Measurements from ENCODE around the gene NAA16.
"Not testable (repeated sequence)": the region's sequence is repeated elsewhere in the genome, so short reads cannot be mapped to it uniquely, and the experiment has no call there.

Gene NAA16

DNA sequence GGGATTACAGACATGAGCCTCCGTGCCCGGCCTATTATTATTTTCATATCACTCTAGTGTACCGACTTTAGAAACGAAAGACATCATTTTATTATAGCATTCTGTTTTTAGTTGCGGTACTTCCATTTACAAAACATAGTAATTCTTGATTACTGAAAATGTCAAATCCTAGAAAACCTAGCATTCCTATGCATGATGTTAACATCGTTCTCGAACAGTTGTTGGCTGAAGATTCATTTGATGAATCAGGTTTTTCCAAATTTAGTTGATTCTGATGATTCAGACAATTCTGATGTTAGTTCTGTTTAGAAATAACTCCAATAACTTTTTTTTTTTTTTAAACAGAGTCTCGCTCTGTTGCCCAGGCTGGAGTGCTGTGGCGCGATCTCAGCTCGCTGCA, 36.2 kb upstream of the NAA16 start:
- DNase-seq (ENCODE audit: low read depth), result no peak

DNA sequence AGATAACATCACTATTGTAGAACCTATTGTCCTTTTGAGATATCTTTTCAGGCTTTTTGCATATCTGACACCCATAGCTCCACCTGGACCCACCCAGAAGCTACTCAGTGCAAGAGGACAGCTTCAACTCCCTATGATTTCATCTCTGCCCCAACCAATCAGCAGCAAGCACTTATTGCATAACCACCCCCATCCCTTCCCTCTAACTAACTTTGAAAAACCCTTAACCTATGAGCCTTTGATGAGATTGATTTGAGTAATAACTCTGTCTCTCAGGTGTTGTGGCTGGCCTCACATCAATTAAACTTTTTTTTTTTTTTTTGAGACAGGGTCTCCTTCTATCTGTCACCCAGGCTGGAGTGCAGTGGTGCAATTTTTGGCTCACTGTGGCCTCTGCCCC, 34.2 kb upstream of the NAA16 start:
- no peak for DNase-seq (ENCODE audit: low read depth)
- TF ChIP-seq, protein P1, sequence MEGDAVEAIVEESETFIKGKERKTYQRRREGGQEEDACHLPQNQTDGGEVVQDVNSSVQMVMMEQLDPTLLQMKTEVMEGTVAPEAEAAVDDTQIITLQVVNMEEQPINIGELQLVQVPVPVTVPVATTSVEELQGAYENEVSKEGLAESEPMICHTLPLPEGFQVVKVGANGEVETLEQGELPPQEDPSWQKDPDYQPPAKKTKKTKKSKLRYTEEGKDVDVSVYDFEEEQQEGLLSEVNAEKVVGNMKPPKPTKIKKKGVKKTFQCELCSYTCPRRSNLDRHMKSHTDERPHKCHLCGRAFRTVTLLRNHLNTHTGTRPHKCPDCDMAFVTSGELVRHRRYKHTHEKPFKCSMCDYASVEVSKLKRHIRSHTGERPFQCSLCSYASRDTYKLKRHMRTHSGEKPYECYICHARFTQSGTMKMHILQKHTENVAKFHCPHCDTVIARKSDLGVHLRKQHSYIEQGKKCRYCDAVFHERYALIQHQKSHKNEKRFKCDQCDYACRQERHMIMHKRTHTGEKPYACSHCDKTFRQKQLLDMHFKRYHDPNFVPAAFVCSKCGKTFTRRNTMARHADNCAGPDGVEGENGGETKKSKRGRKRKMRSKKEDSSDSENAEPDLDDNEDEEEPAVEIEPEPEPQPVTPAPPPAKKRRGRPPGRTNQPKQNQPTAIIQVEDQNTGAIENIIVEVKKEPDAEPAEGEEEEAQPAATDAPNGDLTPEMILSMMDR (IDR thresholded peaks at IDR 0.05; ENCODE audit: low read length, missing control alignments), result no peak
- no peak overlapping the region for H3K4me3 ChIP-seq (replicated peaks; ENCODE audit: low read depth, low read length)

More for the DNA sequence above, 36.2 kb upstream of the NAA16 start:
- TF ChIP-seq, protein P1 (IDR thresholded peaks at IDR 0.05; ENCODE audit: low read length, missing control alignments), result no peak
- no peak overlapping the region for H3K4me3 ChIP-seq (replicated peaks; ENCODE audit: low read depth, low read length)

DNA sequence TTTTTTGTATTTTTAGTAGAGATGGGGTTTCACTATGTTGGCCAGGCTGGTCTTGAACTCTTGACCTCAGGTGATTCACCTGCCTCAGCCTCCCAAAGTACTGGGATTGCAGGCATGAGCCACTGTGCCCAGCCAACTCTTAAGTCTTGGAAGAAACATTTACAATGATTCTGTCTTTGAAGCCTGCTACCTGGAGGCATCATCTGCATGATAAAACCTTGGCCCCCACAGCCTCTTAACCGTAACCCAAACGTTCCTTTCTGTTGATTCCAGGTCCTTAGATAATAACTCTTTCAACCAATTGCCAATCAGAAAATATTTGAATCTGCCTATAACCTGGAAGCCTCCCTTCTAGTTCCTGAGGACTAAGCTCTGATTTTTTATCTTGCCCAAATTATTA, 31.9 kb upstream of the NAA16 start:
- DNase-seq (ENCODE audit: low read depth); H3K4me3 ChIP-seq (replicated peaks; ENCODE audit: low read depth, low read length): not testable (repeated sequence)

DNA sequence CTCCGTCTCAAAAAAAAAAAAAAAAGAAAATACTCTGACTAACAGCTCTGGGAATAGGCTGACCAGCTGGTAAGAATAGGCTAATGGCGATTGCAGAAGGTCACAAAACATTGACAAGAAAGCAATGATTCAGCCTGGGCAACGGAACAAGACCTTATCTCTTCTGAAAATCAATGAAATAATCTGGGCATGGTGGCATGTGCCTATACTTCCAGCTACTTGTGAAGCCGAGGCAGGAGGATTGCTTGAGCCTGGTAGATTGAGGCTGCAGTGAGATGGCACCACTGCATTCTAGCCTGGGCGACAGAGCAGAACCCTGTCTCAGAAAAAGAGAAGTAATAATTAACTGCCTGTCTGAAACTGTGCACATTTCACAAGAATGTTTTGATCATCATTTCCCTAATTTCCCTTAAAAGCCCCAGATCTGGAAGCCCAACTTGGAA, 28.9 kb upstream of the NAA16 start:
- TF ChIP-seq, protein P1 (IDR thresholded peaks at IDR 0.05; ENCODE audit: low read length, missing control alignments), result no peak
- no peak overlapping the region for H3K4me3 ChIP-seq (replicated peaks; ENCODE audit: low read depth, low read length)
- DNase-seq (ENCODE audit: low read depth), result no peak

DNA sequence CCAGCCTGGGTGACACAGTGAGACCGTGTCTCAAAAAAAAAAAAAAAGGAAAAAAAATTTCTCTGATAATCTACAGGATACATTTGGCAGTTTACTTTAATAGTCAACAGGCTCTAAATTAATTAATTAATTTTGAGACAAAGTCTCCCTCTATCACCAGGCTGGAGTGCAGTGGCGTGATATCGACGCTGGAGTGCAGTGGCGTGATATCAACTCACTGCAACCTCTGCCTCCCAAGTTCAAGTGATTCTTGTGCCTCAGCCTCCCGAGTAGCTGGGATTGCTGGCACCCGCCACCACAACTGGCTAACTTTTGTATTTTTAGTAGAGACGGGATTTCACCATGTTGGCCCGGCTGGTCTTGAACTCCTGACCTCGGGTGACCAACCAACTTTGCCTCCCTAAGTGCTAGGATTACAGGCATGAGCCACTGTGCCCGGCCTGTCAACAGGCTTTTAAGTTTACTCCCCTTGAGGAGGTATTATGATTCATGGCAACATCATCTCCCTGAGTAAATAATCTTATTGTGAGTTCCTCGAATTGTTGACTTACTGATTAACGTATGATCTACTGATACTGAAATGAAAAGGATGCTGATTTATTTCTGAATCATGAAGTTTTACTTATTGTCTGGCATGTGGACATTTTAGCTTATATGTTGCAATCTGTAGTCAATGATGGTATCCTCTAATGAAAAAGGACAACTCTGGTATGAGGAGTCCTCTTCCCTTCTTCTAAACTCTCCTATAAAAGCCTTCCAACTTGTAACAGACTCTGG, 26.4 kb upstream of the NAA16 start:
- DNase-seq (ENCODE audit: low read depth), result peak; percentile 88
- TF ChIP-seq, protein P1 (IDR thresholded peaks at IDR 0.05; ENCODE audit: low read length, missing control alignments), result no peak
- H3K4me3 ChIP-seq (replicated peaks; ENCODE audit: low read depth, low read length), result no peak overlapping the region

DNA sequence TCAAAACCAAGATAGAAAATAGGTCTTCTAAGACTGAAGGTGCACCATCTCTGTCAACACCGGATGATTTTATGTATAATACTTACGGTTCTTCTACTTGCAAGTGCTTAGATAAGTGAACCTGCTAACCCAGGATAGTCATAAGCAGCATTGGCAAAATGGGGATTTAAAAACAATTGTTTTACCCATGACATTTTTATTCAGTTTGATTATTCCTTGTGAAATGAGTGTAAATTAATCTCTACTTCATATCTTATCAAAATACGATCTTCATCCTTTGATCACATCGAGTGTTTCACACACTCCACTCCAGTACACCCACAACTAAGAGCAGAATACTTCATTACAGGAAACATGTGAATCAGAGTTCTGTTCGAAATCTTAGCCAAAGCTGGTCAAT, 24.7 kb upstream of the NAA16 start:
- TF ChIP-seq, protein P1 (IDR thresholded peaks at IDR 0.05; ENCODE audit: low read length, missing control alignments), result no peak
- no peak for DNase-seq (ENCODE audit: low read depth)

DNA sequence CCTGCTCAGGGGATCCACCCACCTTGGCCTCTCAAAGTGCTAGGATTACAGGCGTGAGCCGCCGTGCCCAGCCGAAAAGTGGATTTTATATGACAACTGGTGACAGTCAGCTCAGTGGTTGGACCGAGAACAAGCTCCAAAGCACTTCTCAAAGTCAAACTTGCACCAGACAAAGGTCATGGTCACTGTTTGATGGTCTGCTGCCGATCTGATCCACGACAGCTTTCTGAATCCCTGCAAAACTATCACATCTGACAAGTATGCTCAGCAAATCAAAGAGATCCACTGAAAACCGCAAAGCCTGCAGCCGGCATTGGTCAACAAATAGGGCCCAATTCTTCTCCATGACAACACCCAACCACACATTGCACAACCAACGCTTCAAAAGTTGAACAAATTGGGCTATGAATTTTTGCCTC, 21.6 kb upstream of the NAA16 start:
- no peak for DNase-seq (ENCODE audit: low read depth)
- H3K4me3 ChIP-seq (replicated peaks; ENCODE audit: low read depth, low read length), result no peak overlapping the region
- TF ChIP-seq, protein P1 (IDR thresholded peaks at IDR 0.05; ENCODE audit: low read length, missing control alignments), result no peak

More for the DNA sequence above, 24.7 kb upstream of the NAA16 start:
- H3K4me3 ChIP-seq (replicated peaks; ENCODE audit: low read depth, low read length), result no peak overlapping the region

Data from fibroblast of pulmonary artery (primary cell).